K562 (cell line): ENCODE results near the gene LTBP1. TPM values are rescaled to one million over a fixed set of nuclear protein-coding genes. Genes with fewer than 3 reads are reported as not detected.

Experiments
- ATAC-seq: fragments of 200-7000 bp; cut with Tn5 transposase; 3 replicates; pipeline ENCODE4 v1.9.1; 2020; ENCODE audit warnings: moderate library complexity
- BruUV-seq: library from RNA; stranded (reverse); fragments of 400-500 nt; replicated peaks from 2 replicates; lab custom pipeline; 2021; lab: Mats Ljungman, UMichigan
- CTCF ChIA-PET: fragments of 300-600 bp; formaldehyde crosslinking; extraction: SDS; loops from one replicate; lab custom pipeline; 2021; ENCODE audit warnings: low intra/inter-chr PET ratio; lab: Yijun Ruan, JAX
- POLR2A ChIA-PET: fragments of 300-600, 350-650 bp; sonication (Branson Sonifier 250); formaldehyde crosslinking; extraction: SDS; loops from one replicate; lab custom pipeline; 2021; ENCODE audit warnings: antibody characterized with exemption, inconsistent platforms; lab: Yijun Ruan, JAX
- DNase-seq, 4 experiments: peaks; one replicate each; pipeline versions ENCODE4 v3.0.0 to v3.0.0-alpha.2; 2011 to 2018; ENCODE audit warnings: low spot score in 3 of 4, mixed read lengths in 3 of 4; ENCODE audit errors: extremely low read depth in 1 of 4
- FAIRE-seq: peaks from 2 replicates; lab custom pipeline; 2011; peaks lifted over from hg19 to GRCh38; lab: Jason Lieb, UNC
- H2AFZ ChIP-seq: 2 replicates; pipeline ENCODE4 v1.6.0; 2011; ENCODE audit warnings: low read depth, low read length, control low read depth, inconsistent platforms
- H3K27ac ChIP-seq: fragments of 200-600 bp; 3 replicates; pipeline ENCODE4 v1.8.0; 2011; ENCODE audit warnings: low read depth, mild to moderate bottlenecking, control low read depth, inconsistent platforms, low read length, moderate library complexity, mixed read lengths; ENCODE audit errors: extremely low read depth
- H3K27me3 ChIP-seq, 2 experiments: fragments of 300-600 bp in 1 of 2; 2 replicates in 1 of 2; 3 replicates in 1 of 2; pipeline versions ENCODE4 v1.6.0 to v1.8.0; 2011; ENCODE audit warnings: inconsistent platforms in 2 of 2, low read length in 2 of 2, mild to moderate bottlenecking in 1 of 2, mixed read lengths in 1 of 2, moderate library complexity in 1 of 2; ENCODE audit not compliant: control insufficient read depth in 2 of 2, insufficient read depth in 2 of 2
- H3K36me3 ChIP-seq: fragments of 300-600 bp; 3 replicates; pipeline ENCODE4 v1.8.0; 2011; ENCODE audit warnings: mild to moderate bottlenecking, low read length, inconsistent platforms; ENCODE audit not compliant: control insufficient read depth, insufficient read depth
- H3K4me1 ChIP-seq, 2 experiments: fragments of 200-600 bp in 1 of 2; replicated peaks in 1 of 2; 2 replicates in 1 of 2; 3 replicates in 1 of 2; pipeline versions ENCODE4 v1.5.1 to v1.8.0; 2011; ENCODE audit warnings: inconsistent platforms in 2 of 2, low read length in 2 of 2, mild to moderate bottlenecking in 1 of 2, mixed read lengths in 1 of 2, moderate library complexity in 1 of 2; ENCODE audit not compliant: control insufficient read depth in 2 of 2, insufficient read depth in 2 of 2
- H3K4me2 ChIP-seq: 2 replicates; pipeline ENCODE4 v1.6.1; 2011; ENCODE audit warnings: low read length, control low read depth, inconsistent platforms, mixed read lengths; ENCODE audit not compliant: insufficient read depth
- H3K4me3 ChIP-seq: fragments of 200-600 bp; sonication (generic), shearing (Covaris generic); 2 replicates; pipeline ENCODE4 v1.5.1; 2016; ENCODE audit warnings: control low read depth, inconsistent platforms
- H3K79me2 ChIP-seq: fragments of 200-600 bp; 3 replicates; pipeline ENCODE4 v1.8.0; 2011; ENCODE audit warnings: low read length, inconsistent platforms; ENCODE audit not compliant: control insufficient read depth, insufficient read depth
- H3K9ac ChIP-seq, 2 experiments: 2 replicates each; pipeline versions ENCODE4 v1.6.0 to v1.6.1; 2011; ENCODE audit warnings: low read depth in 2 of 2, low read length in 2 of 2, control low read depth in 1 of 2, inconsistent platforms in 1 of 2, mild to moderate bottlenecking in 1 of 2, mixed read lengths in 1 of 2; ENCODE audit not compliant: insufficient read depth in 1 of 2
- H3K9me1 ChIP-seq: one replicate; pipeline ENCODE4 v1.6.0; 2011; ENCODE audit warnings: inconsistent platforms, mild to moderate bottlenecking, low read length, moderate library complexity; ENCODE audit not compliant: control insufficient read depth, insufficient read depth
- H3K9me3 ChIP-seq: replicated peaks from 2 replicates; pipeline ENCODE4 v1.5.1; 2011; ENCODE audit warnings: low read depth, low read length, inconsistent platforms; ENCODE audit not compliant: control insufficient read depth, insufficient read depth
- H4K20me1 ChIP-seq: replicated peaks from 2 replicates; pipeline ENCODE4 v1.6.1; 2011; ENCODE audit warnings: low read length, inconsistent platforms, mixed read lengths; ENCODE audit not compliant: control insufficient read depth, insufficient read depth
- ARID1B ChIP-seq: fragments of 450-650 bp; IDR thresholded peaks from 2 replicates; pipeline ENCODE4 v1.6.1; 2016; ENCODE audit warnings: antibody characterized with exemption, mild to moderate bottlenecking, inconsistent platforms
- DLX4 ChIP-seq: fragments of 250-450 bp; sonication (Bioruptor Pico); IDR thresholded peaks from 2 replicates; pipeline ENCODE4 v1.6.1; 2021; ENCODE audit warnings: mild to moderate bottlenecking
- EP300 ChIP-seq: IDR thresholded peaks from 2 replicates; pipeline ENCODE4 v1.6.1; 2012; ENCODE audit warnings: low read length, improper control_type of control experiment
- JUND ChIP-seq, 2 experiments: IDR thresholded peaks; 2 replicates in 1 of 2; 3 replicates in 1 of 2; pipeline ENCODE4 v1.6.1; 2011; ENCODE audit warnings: borderline replicate concordance in 2 of 2, low read depth in 2 of 2, low read length in 2 of 2, improper control_type of control experiment in 1 of 2, missing biosample characterization in 1 of 2, missing genetic modification characterization in 1 of 2, missing genetic modification reagents in 1 of 2
- MITF ChIP-seq: IDR thresholded peaks from 2 replicates; pipeline ENCODE4 v1.6.1; 2014; ENCODE audit warnings: antibody characterized with exemption
- NR2C2 ChIP-seq, 2 experiments: fragments of 200-800 bp in 1 of 2; sonication (Bioruptor generic) in 1 of 2; sonication (generic) in 1 of 2; formaldehyde crosslinking in 1 of 2; IDR thresholded peaks; 2 replicates each; pipeline versions ENCODE4 v1.6.1 to v1.8.0; 2016 to 2022; ENCODE audit warnings: mild to moderate bottlenecking in 1 of 2, missing compliant biosample characterization in 1 of 2, missing genetic modification characterization in 1 of 2, missing genetic modification reagents in 1 of 2
- REST ChIP-seq, 2 experiments: fragments of 450-650 bp; formaldehyde crosslinking in 1 of 2; IDR thresholded peaks; 2 replicates each; pipeline versions ENCODE4 v1.4.0 to v1.6.1; 2014 to 2020; ENCODE audit warnings: mild to moderate bottlenecking in 2 of 2, borderline replicate concordance in 1 of 2, low read depth in 1 of 2
- SP1 ChIP-seq: sonication (generic); formaldehyde crosslinking; IDR thresholded peaks from 2 replicates; pipeline ENCODE4 v1.8.1; 2022; ENCODE audit warnings: mild to moderate bottlenecking, missing genetic modification reagents
- SREBF2 ChIP-seq: sonication (generic); formaldehyde crosslinking; IDR thresholded peaks from 2 replicates; pipeline ENCODE4 v1.4.0; 2020; ENCODE audit warnings: mild to moderate bottlenecking, missing genetic modification reagents
- YY1 ChIP-seq, 3 experiments: IDR thresholded peaks; 2 replicates each; pipeline ENCODE4 v1.6.1; 2011; ENCODE audit warnings: low read length in 2 of 3, mild to moderate bottlenecking in 2 of 3, moderate library complexity in 2 of 3, borderline replicate concordance in 1 of 3, control low read depth in 1 of 3, low read depth in 1 of 3; ENCODE audit not compliant: insufficient read depth in 3 of 3, insufficient replicate concordance in 2 of 3, control insufficient read depth in 1 of 3, insufficient read length in 1 of 3; ENCODE audit errors: extremely low read depth in 1 of 3
- WGBS: fragments of 100-300 bp; shearing (Covaris generic); methylation state at CpG from one replicate; pipeline ENCODE4 v1.1.6; 2016; ENCODE audit warnings: low coverage, mixed read lengths; ENCODE audit not compliant: insufficient coverage; ENCODE audit errors: missing lambda C conversion rate; 5-methylcytosine and 5-hydroxymethylcytosine counted together
- in situ Hi-C: fragments of 300-500 bp; cut with MboI; formaldehyde crosslinking; loops from 4 replicates; pipeline ENCODE4 v1.15.0; 2018; ENCODE audit warnings: inconsistent platforms, mixed read lengths
- intact Hi-C: fragments of 100-400 bp; cut with micrococcal nuclease; formaldehyde crosslinking; loops from 2 replicates; pipeline ENCODE4 v1.14.2; 2022
- polyA plus RNA-seq, 8 experiments: library from polyadenylated mRNA; depleted of rRNA in 4 of 8; stranded (reverse) in 5 of 8; unstranded in 3 of 8; fragments of >200 nt; fragmentation: Nextera tagmentation in 2 of 8; fragmentation: Illumina TruSeq in 1 of 8; extraction: Ambion mirVana in 2 of 8; extraction: Trizol in 1 of 8; gene quantifications; 2 replicates each; pipeline versions ENCODE4 v1.2.1 to v1.2.3, GENCODE V29; 2011 to 2014; ENCODE audit warnings: inconsistent platforms in 1 of 8, missing spikeins in 1 of 8
- total RNA-seq, 7 experiments: library from RNA; depleted of rRNA in 6 of 7; stranded (reverse); fragments of >200 nt in 6 of 7; fragmentation: Illumina TruSeq in 2 of 7; extraction: Trizol in 2 of 7; gene quantifications; 2 replicates each; pipeline versions ENCODE4 v1.2.1 to v1.2.3, GENCODE V29; 2011 to 2021; ENCODE audit warnings: low replicate concordance in 1 of 7

The LTBP1 gene
- total and polyA plus RNA-seq, 9 of the 15 experiments (the other 6 are each of a cell fraction or from before 2014, with no cell fraction given), result 3.6 to 16.4 (median 8.5) TPM

GRCh38 chr2:33115196-33115595 lies 168.4 kb downstream of the LTBP1 start:
- 68% methylated on average over 2 of the region's 2 CpGs for WGBS
- H3K79me2 ChIP-seq, result no peaks in the 10 kb centered on the region
- no peak for TF ChIP-seq REST (IDR thresholded peaks at IDR 0.05; ENCODE audit: borderline replicate concordance)
- no peak for TF ChIP-seq REST (CRISPR knock-in tag; IDR thresholded peaks at IDR 0.05; ENCODE audit: low read depth)
- TF ChIP-seq ARID1B, result no peak
- no peak for TF ChIP-seq SP1 (CRISPR knock-in tag)
- TF ChIP-seq NR2C2 (CRISPR knock-in tag; IDR thresholded peaks at IDR 0.05), result no peak
- TF ChIP-seq NR2C2 (tag; IDR thresholded peaks at IDR 0.05), result no peak
- no peak for TF ChIP-seq YY1 (IDR thresholded peaks at IDR 0.05; ENCODE audit: borderline replicate concordance in 1 of 3, control insufficient read depth in 1 of 3, extremely low read depth in 1 of 3, insufficient read depth in 3 of 3, insufficient read length in 1 of 3, insufficient replicate concordance in 2 of 3, low read depth in 1 of 3, low read length in 2 of 3)
- no peak for TF ChIP-seq DLX4 (CRISPR knock-in tag)
- TF ChIP-seq MITF, result no peak
- no peak for TF ChIP-seq EP300
- TF ChIP-seq JUND (IDR thresholded peaks at IDR 0.05; ENCODE audit: borderline replicate concordance, low read depth, low read length), result no peak
- no peak for TF ChIP-seq JUND (tag; IDR thresholded peaks at IDR 0.05; ENCODE audit: borderline replicate concordance, low read depth, low read length)
- no peak for TF ChIP-seq SREBF2

More at GRCh38 chr2:33115196-33115595, 168.4 kb downstream of the LTBP1 start:
- FAIRE-seq (no peak), DNase-seq (no peak), ATAC-seq (no peak)
- Histone ChIP-seq H3K4me1 (peaks cover 0 to 2% of the 10 kb centered on the region in 2 experiments; a peak in 1 of 5 replicates), H3K4me3 (no peak overlapping the region), H3K9me3 (no peaks in the 10 kb centered on the region), H3K27me3 (no peaks in the 10 kb centered on the region), H3K4me2 (no peak overlapping the region), H3K9me1 (no peaks in the 10 kb centered on the region), H3K27ac (no peak overlapping the region), H3K9ac (no peak overlapping the region), H2AFZ (no peak overlapping the region), H3K36me3 (no peaks in the 10 kb centered on the region; the same call in 2 of the 3 replicates), H4K20me1 (no peaks in the 10 kb centered on the region)
- ChIA-PET CTCF (no interaction called here), POLR2A (no interaction called here)
- intact Hi-C loops, result no loop called here
- in situ Hi-C loops, result no loop called here
- BruUV-seq, result no TSS peak
